ENCODE results near the gene DACT3. TPM values are rescaled to one million over a fixed set of nuclear protein-coding genes. Genes with fewer than 3 reads are reported as not detected.

The DACT3 gene
- polyA plus RNA-seq, 1 of the 3 experiments (the other 2 are of a cell fraction): 9.5 TPM

DNA sequence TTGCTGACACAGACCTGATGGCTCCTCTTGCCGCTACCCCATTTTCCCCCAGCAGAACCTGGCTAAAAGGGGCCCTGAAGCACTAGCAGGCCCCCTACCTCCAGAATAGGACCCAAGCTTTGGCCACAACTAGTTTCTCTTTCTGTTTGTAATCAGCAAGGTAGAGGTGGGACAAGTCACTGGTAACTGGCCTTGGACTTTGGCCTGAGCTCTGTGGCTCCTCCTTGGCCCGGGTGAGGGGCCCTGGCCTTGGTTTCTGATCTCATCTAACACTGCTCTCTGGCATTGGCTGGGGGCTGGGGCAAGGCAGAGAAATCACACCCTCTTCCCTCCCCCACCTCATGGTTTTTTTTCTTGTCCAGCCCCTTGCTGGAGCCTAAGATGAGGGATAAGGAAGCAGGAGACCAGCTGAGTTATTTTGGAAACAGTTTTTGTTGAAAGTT lies 57.8 kb downstream of the DACT3 start:
- Histone ChIP-seq H3K4me1 (ENCODE audit: control insufficient read depth in 1 of 2, insufficient read depth in 2 of 2, low read depth in 1 of 2, low read length in 1 of 2) (peaks cover 19 to 41% of the 10 kb centered on the region in 2 experiments), H3K9ac (peak overlapping the region; percentile 97), H3K9me2 (no peaks in the 10 kb centered on the region), H3F3A (replicated peaks; ENCODE audit: insufficient read depth) (no peaks in the 10 kb centered on the region), H3K27me3 (ENCODE audit: insufficient read depth) (no peaks in the 10 kb centered on the region), H3K36me3 (replicated peaks in 1 of 2; ENCODE audit: control insufficient read depth in 1 of 2, insufficient read depth in 2 of 2, low read length in 1 of 2) (peaks cover 10 to 27% of the 10 kb centered on the region in 2 experiments), H3K4me2 (peak overlapping the region; percentile 91), H3K4me3 (ENCODE audit: low read depth in 2 of 2, low read length in 1 of 2) (peak overlapping the region; percentile 98 to 100), H4K20me1 (ENCODE audit: insufficient read depth) (peaks cover 40% of the 10 kb centered on the region), H2AFZ (ENCODE audit: low read depth) (no peak overlapping the region), H3K27ac (ENCODE audit: low read depth in 2 of 2, low read length in 1 of 2) (peak overlapping the region; percentile 41 to 78), H3K9me3 (no peaks in the 10 kb centered on the region; the same call in 1 of the 2 replicates), H3K79me2 (ENCODE audit: insufficient read depth) (peaks cover 57% of the 10 kb centered on the region)
- TF ChIP-seq EP300 (IDR thresholded peaks at IDR 0.05; ENCODE audit: borderline replicate concordance in 1 of 2, low read depth in 1 of 2, low read length in 1 of 2) (no peak), MXI1 (IDR thresholded peaks at IDR 0.05; ENCODE audit: low read depth, low read length) (0 out of 2 replicates have a peak, but pooled peaks have one; percentile 9)
- ChIA-PET POLR2A (interaction anchor here (1.3 to 1.9 kb wide), 2 partner anchors 8 to 27 kb away, joined by 5 to 7 read pairs; no protein-coding TSS in a partner anchor), CTCF (interaction anchor here (0.6 to 23.7 kb wide), 6 partner anchors 13 to 230 kb away, joined by 3 to 471 read pairs (median 8); partner anchors contain the start of gene DACT3)
- peak; percentile 40 for DNase-seq
- 32% methylated on average over 2 of the region's 2 CpGs for WGBS (ENCODE audit: low lambda C conversion rate)

DNA sequence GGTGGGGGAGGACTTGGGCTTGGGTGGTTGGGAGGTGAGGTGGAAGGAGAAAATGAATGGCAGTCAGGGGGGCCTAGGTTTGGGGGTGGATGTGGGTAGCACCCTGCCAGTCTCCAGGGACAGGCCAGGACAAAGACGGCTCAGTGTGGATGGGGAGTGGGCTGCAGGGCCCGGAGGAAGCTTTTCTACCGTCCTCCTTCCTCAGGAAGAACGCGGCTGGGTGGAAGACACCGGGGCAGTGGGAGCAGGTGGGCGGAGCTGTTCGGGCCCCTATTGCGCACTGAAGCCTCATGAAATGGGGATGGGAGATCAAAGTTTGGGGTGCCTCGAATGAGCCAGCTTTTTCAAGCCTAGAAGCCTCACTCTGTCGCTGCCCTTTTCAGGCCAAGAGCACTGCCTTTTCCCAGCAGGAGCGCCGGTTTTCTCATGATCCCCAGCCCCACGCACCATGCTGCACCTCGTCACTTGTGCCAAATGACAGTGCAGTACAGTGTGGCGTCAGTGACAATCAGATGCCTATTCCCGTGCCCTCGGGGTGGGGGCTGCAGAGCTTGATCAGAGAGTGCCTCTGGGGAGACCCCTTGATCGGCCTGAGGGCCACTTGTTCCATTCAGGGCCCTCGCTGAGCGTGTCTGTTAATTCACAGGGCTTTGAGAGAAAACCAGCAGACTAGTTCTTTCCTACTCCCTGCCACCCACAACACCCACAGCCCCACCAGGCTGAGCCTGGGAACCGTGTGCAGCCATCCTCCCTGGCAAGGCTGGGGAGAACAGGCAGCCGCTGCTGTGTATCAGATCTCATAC lies 58.4 kb downstream of the DACT3 start:
- peak overlapping the region; percentile 41 to 78 for H3K27ac ChIP-seq (ENCODE audit: low read depth in 2 of 2, low read length in 1 of 2)
- CTCF ChIA-PET: interaction anchor here (0.6 to 23.7 kb wide), 10 partner anchors 8 to 256 kb away, joined by 3 to 471 read pairs (median 5); partner anchors contain the start of gene DACT3
- TF ChIP-seq CHD2 (IDR thresholded peaks at IDR 0.05; ENCODE audit: low read length, partially characterized antibody): no peak
- TF ChIP-seq ELF1 (IDR thresholded peaks at IDR 0.05): no peak
- 0 out of 2 replicates have a peak, but pooled peaks have one; percentile 39 for TF ChIP-seq MXI1 (IDR thresholded peaks at IDR 0.05; ENCODE audit: low read depth, low read length)
- no peak for TF ChIP-seq TCF12 (IDR thresholded peaks at IDR 0.05)
- no peak for TF ChIP-seq FOXJ3 (CRISPR knock-in tag; IDR thresholded peaks at IDR 0.05)
- H3K9me3 ChIP-seq: no peaks in the 10 kb centered on the region; the same call in 1 of the 2 replicates
- POLR2A ChIA-PET: interaction anchor here (1.3 to 2.6 kb wide), 4 partner anchors 9 to 59 kb away, joined by 5 to 11 read pairs (median 8); partner anchors contain the start of gene DACT3
- H3K9ac ChIP-seq: peak overlapping the region; percentile 97
- H3K4me2 ChIP-seq: peak overlapping the region; percentile 91
- DNase-seq: peak; percentile 67
- peaks cover 40% of the 10 kb centered on the region for H4K20me1 ChIP-seq (ENCODE audit: insufficient read depth)
- H3K9me2 ChIP-seq: no peaks in the 10 kb centered on the region
- peaks cover 57% of the 10 kb centered on the region for H3K79me2 ChIP-seq (ENCODE audit: insufficient read depth)
- peak overlapping the region; percentile 98 to 100 for H3K4me3 ChIP-seq (ENCODE audit: low read depth in 2 of 2, low read length in 1 of 2)
- peaks cover 10 to 21% of the 10 kb centered on the region in 2 experiments for H3K36me3 ChIP-seq (replicated peaks in 1 of 2; ENCODE audit: control insufficient read depth in 1 of 2, insufficient read depth in 2 of 2, low read length in 1 of 2)
- no peak overlapping the region for H2AFZ ChIP-seq (ENCODE audit: low read depth)
- peaks cover 19 to 41% of the 10 kb centered on the region in 2 experiments for H3K4me1 ChIP-seq (ENCODE audit: control insufficient read depth in 1 of 2, insufficient read depth in 2 of 2, low read depth in 1 of 2, low read length in 1 of 2)
- H3K27me3 ChIP-seq (ENCODE audit: insufficient read depth): no peaks in the 10 kb centered on the region
- WGBS (ENCODE audit: low lambda C conversion rate): 10% methylated on average over 21 of the region's 23 CpGs
- H3F3A ChIP-seq (replicated peaks; ENCODE audit: insufficient read depth): no peaks in the 10 kb centered on the region

Measured in SK-N-SH (cell line).